ENCODE data around the gene NKRF. TPM values are rescaled to one million over a fixed set of nuclear protein-coding genes. Genes with fewer than 3 reads are reported as not detected.
"Not testable (repeated sequence)": the region's sequence is repeated elsewhere in the genome, so short reads cannot be mapped to it uniquely, and the experiment has no call there.

The NKRF gene
- total RNA-seq, 6 experiments from 2014 or later, result 3.0 to 4.4 (median 4.0) TPM

GRCh38 chrX:119640731-119641170 is 34.5 kb upstream of the NKRF start:
- Histone ChIP-seq H3K9me3 (no peaks in the 10 kb centered on the region), H3K36me3 (no peaks in the 10 kb centered on the region), H3K27ac (no peak overlapping the region), H3K27me3 (no peaks in the 10 kb centered on the region), H3K4me1 (no peaks in the 10 kb centered on the region), H3K4me3 (no peak overlapping the region)
- DNase-seq (no peak), ATAC-seq (no peak)
- intact Hi-C loops (cut with DNase I), result no loop called here
- WGBS (ENCODE audit: insufficient coverage, low coverage, low lambda C conversion rate, missing lambda C conversion rate), result 63% methylated on average over 5 of the region's 5 CpGs
- TF ChIP-seq CTCF (IDR thresholded peaks at IDR 0.05) (no peak), POLR2A (IDR thresholded peaks at IDR 0.05) (no peak)

- no peak for TF ChIP-seq POLR2A (IDR thresholded peaks at IDR 0.05)
- TF ChIP-seq CTCF (IDR thresholded peaks at IDR 0.05), result no peak
- ATAC-seq (peak in 1 of 4 donors; percentile 17), DNase-seq (no peak)
- H3K27me3 ChIP-seq, result no peaks in the 10 kb centered on the region
- intact Hi-C loops (cut with DNase I), result no loop called here
- H3K27ac ChIP-seq, result no peak overlapping the region
- no peak overlapping the region for H3K4me3 ChIP-seq
- 50% methylated on average over 8 of the region's 10 CpGs for WGBS (ENCODE audit: insufficient coverage, low coverage, low lambda C conversion rate, missing lambda C conversion rate)
- H3K4me1 ChIP-seq, result no peaks in the 10 kb centered on the region
- H3K9me3 ChIP-seq, result no peaks in the 10 kb centered on the region
- H3K36me3 ChIP-seq, result no peaks in the 10 kb centered on the region
Observed at GRCh38 chrX:119638725-119639471, 32.7 kb upstream of the NKRF start.

- intact Hi-C loops (cut with DNase I), result not testable (repeated sequence)
Observed at GRCh38 chrX:119637421-119637820, 31.2 kb upstream of the NKRF start.

GRCh38 chrX:119636419-119636818 is 30.2 kb upstream of the NKRF start:
- Histone ChIP-seq H3K36me3 (peaks cover 0 to 8% (median 0%) of the 10 kb centered on the region in 4 donors), H3K4me1 (no peaks in the 10 kb centered on the region), H3K27ac (no peak overlapping the region), H3K9me3 (no peaks in the 10 kb centered on the region), H3K4me3 (no peak overlapping the region), H3K27me3 (no peaks in the 10 kb centered on the region)
- intact Hi-C loops (cut with DNase I), result no loop called here
- DNase-seq (no peak), ATAC-seq (peak in 1 of 4 donors; percentile 29)
- TF ChIP-seq CTCF (IDR thresholded peaks at IDR 0.05) (no peak), POLR2A (IDR thresholded peaks at IDR 0.05) (no peak)
- 85% methylated on average over 2 of the region's 8 CpGs for WGBS (ENCODE audit: insufficient coverage, low coverage, low lambda C conversion rate, missing lambda C conversion rate)

More at GRCh38 chrX:119637421-119637820, 31.2 kb upstream of the NKRF start:
- not testable (repeated sequence) for DNase-seq, H3K4me1 ChIP-seq, H3K27me3 ChIP-seq, H3K27ac ChIP-seq, H3K9me3 ChIP-seq, H3K36me3 ChIP-seq, ATAC-seq, H3K4me3 ChIP-seq
- 47% methylated on average over 1 of the region's 1 CpG for WGBS (ENCODE audit: insufficient coverage, low coverage, low lambda C conversion rate, missing lambda C conversion rate)

GRCh38 chrX:119635799-119636198 is 29.6 kb upstream of the NKRF start:
- 56% methylated on average over 1 of the region's 1 CpG for WGBS (ENCODE audit: insufficient coverage, low coverage, low lambda C conversion rate, missing lambda C conversion rate)
- ATAC-seq (no peak), DNase-seq (no peak)
- Histone ChIP-seq H3K36me3 (peaks cover 0 to 8% (median 0%) of the 10 kb centered on the region in 4 donors), H3K27ac (no peak overlapping the region), H3K4me1 (no peaks in the 10 kb centered on the region), H3K9me3 (no peaks in the 10 kb centered on the region), H3K4me3 (no peak overlapping the region), H3K27me3 (no peaks in the 10 kb centered on the region)
- intact Hi-C loops (cut with DNase I), result no loop called here
- TF ChIP-seq POLR2A (IDR thresholded peaks at IDR 0.05) (no peak), CTCF (IDR thresholded peaks at IDR 0.05) (no peak)

Data from right lobe of liver (tissue), 6 donors.